ENCODE results near the gene IL1RL2. TPM values are rescaled to one million over a fixed set of nuclear protein-coding genes. Genes with fewer than 3 reads are reported as not detected.

The IL1RL2 gene
- total RNA-seq, 1 experiment from 2014 or later, result not detected

DNA sequence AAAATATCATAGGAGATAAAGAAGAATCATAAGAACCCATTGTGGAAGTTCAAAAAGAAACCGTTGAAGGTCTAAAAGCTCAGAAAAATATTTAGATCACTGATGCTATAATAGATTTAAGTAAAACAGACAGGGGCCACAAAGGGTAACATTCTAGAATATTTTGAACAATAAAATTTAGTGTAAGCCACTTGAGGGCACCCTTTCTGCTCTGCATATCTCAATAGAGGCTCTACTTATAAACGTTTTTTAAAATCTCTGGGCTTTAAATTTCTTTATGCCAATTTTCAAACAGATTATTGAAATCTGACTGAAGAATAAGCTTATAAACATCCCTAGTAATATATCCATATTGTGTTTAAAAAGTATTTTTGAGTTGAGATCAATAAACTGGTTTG lies 66.9 kb downstream of the IL1RL2 start:
- ChIA-PET POLR2A (no interaction called here), CTCF (no interaction called here)
- Mint-ChIP-seq H3K27me3 (ENCODE audit: low read depth) (peaks cover 34% of the 10 kb centered on the region), H3K4me1 (peaks cover 3% of the 10 kb centered on the region), H3K9me3 (no peaks in the 10 kb centered on the region), H3K36me3 (no peaks in the 10 kb centered on the region), H3K27ac (no peak overlapping the region), H3K4me3 (no peak overlapping the region)
- ATAC-seq, result no peak
- TF ChIP-seq JUN (CRISPR knock-in tag; IDR thresholded peaks at IDR 0.05), result no peak
- TF ChIP-seq ZNF232 (CRISPR knock-in tag; IDR thresholded peaks at IDR 0.05), result no peak
- TF ChIP-seq CREB1 (CRISPR knock-in tag; IDR thresholded peaks at IDR 0.05), result no peak
- no peak for TF ChIP-seq SMAD4 (CRISPR knock-in tag; IDR thresholded peaks at IDR 0.05)
- no peak for TF ChIP-seq ATF1 (CRISPR knock-in tag; IDR thresholded peaks at IDR 0.05)
- no peak for TF ChIP-seq USF1 (CRISPR knock-in tag; IDR thresholded peaks at IDR 0.05)
- TF ChIP-seq, protein P1, sequence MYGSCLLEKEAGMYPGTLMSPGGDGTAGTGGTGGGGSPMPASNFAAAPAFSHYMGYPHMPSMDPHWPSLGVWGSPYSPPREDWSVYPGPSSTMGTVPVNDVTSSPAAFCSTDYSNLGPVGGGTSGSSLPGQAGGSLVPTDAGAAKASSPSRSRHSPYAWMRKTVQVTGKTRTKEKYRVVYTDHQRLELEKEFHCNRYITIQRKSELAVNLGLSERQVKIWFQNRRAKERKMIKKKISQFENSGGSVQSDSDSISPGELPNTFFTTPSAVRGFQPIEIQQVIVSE (CRISPR knock-in tag; IDR thresholded peaks at IDR 0.05; ENCODE audit: borderline replicate concordance), result no peak
- no peak for TF ChIP-seq ELF4 (CRISPR knock-in tag; IDR thresholded peaks at IDR 0.05; ENCODE audit: low read depth)
- no peak for TF ChIP-seq AR (CRISPR knock-in tag; IDR thresholded peaks at IDR 0.05)
- no peak for TF ChIP-seq GRHL2 (CRISPR knock-in tag; IDR thresholded peaks at IDR 0.05; ENCODE audit: insufficient replicate concordance, severe bottlenecking)
- TF ChIP-seq TCF7 (CRISPR knock-in tag; IDR thresholded peaks at IDR 0.05; ENCODE audit: low read depth), result no peak
- no peak for TF ChIP-seq HMGA2 (CRISPR knock-in tag; IDR thresholded peaks at IDR 0.05)
- no peak for TF ChIP-seq ZNF396 (CRISPR knock-in tag; IDR thresholded peaks at IDR 0.05; ENCODE audit: borderline replicate concordance)
- no peak for TF ChIP-seq CBFB (CRISPR knock-in tag; IDR thresholded peaks at IDR 0.05; ENCODE audit: low read depth)
- no peak for TF ChIP-seq ETV6 (CRISPR knock-in tag; IDR thresholded peaks at IDR 0.05)
- TF ChIP-seq ZBTB21 (CRISPR knock-in tag; IDR thresholded peaks at IDR 0.05; ENCODE audit: borderline replicate concordance), result no peak
- no peak for TF ChIP-seq GTF2I (CRISPR knock-in tag; conservative IDR thresholded peaks at IDR 0.05)
- TF ChIP-seq, protein P2, sequence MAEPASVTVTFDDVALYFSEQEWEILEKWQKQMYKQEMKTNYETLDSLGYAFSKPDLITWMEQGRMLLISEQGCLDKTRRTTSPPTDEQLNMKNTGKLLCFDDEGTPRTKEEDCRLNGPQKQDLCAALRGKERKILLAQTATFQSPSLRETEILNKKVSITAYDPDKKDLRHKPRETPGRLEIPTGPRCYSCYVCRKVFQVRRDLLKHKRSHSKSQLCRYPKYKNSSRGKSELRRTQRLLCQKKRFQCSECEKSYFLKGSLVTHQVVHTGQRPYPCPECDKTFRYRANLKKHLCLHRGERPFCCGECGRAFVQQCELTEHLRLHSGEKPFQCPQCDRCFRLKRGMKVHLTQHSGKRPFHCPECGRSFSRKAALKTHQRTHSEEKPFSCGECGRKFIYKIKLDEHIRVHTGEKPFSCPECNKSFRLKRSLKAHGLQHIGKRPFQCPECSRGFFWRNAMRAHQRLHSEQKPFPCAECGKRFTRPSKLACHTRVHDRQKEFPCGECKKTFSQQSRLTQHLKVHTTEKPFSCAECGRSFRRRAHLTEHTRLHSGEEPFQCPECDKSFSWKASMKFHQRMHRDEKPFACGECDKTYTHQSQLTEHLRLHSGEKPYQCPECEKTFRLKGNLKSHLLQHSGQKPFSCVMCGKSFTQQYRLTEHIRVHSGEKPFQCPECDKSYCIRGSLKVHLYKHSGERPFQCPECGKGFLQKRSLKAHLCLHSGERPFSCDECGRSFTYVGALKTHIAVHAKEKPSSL (CRISPR knock-in tag; conservative IDR thresholded peaks at IDR 0.05), result no peak
- DNase-seq (ENCODE audit: low spot score), result no peak

GRCh38 chr2:102256276-102256675 lies 69.5 kb downstream of the IL1RL2 start:
- ChIA-PET POLR2A (no interaction called here), CTCF (interaction anchor here (2.4 kb wide), 1 partner anchor 15 kb away, joined by 10 read pairs; no protein-coding TSS in a partner anchor)
- ATAC-seq (no peak), DNase-seq (ENCODE audit: low spot score) (no peak)
- no peak overlapping the region for H3K27ac Mint-ChIP-seq
- no peaks in the 10 kb centered on the region for H3K36me3 Mint-ChIP-seq
- peaks cover 9% of the 10 kb centered on the region for H3K27me3 Mint-ChIP-seq (ENCODE audit: low read depth)
- no peak overlapping the region for H3K4me3 Mint-ChIP-seq
- H3K4me1 Mint-ChIP-seq, result no peaks in the 10 kb centered on the region; the same call in 1 of the 2 replicates
- no peaks in the 10 kb centered on the region for H3K9me3 Mint-ChIP-seq
- TF ChIP-seq ZNF121 (CRISPR knock-in tag; IDR thresholded peaks at IDR 0.05), result no peak
- TF ChIP-seq ZNF281 (CRISPR knock-in tag; IDR thresholded peaks at IDR 0.05), result no peak
- no peak for TF ChIP-seq CREB1 (CRISPR knock-in tag; IDR thresholded peaks at IDR 0.05)
- TF ChIP-seq, protein P3, sequence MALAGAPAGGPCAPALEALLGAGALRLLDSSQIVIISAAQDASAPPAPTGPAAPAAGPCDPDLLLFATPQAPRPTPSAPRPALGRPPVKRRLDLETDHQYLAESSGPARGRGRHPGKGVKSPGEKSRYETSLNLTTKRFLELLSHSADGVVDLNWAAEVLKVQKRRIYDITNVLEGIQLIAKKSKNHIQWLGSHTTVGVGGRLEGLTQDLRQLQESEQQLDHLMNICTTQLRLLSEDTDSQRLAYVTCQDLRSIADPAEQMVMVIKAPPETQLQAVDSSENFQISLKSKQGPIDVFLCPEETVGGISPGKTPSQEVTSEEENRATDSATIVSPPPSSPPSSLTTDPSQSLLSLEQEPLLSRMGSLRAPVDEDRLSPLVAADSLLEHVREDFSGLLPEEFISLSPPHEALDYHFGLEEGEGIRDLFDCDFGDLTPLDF (CRISPR knock-in tag; IDR thresholded peaks at IDR 0.05), result no peak
- no peak for TF ChIP-seq ZNF396 (CRISPR knock-in tag; IDR thresholded peaks at IDR 0.05; ENCODE audit: borderline replicate concordance)
- no peak for TF ChIP-seq FOXP1 (CRISPR knock-in tag; IDR thresholded peaks at IDR 0.05; ENCODE audit: borderline replicate concordance)
- TF ChIP-seq ZNF232 (CRISPR knock-in tag; IDR thresholded peaks at IDR 0.05), result no peak
- no peak for TF ChIP-seq HMGXB4 (CRISPR knock-in tag; IDR thresholded peaks at IDR 0.05)
- TF ChIP-seq GRHL2 (CRISPR knock-in tag; IDR thresholded peaks at IDR 0.05; ENCODE audit: insufficient replicate concordance, severe bottlenecking), result no peak
- TF ChIP-seq ETV6 (CRISPR knock-in tag; IDR thresholded peaks at IDR 0.05), result no peak
